Transverse colon (tissue), 4 donors: ENCODE results near the gene PPARGC1A. TPM values are rescaled to one million over a fixed set of nuclear protein-coding genes. Genes with fewer than 3 reads are reported as not detected.

Source experiments
- DNase-seq: peaks from one replicate; pipeline ENCODE4 v3.0.0-alpha.2; 2019
- H3K27ac ChIP-seq, 4 donors: fragments of 200-600 bp; sonication (generic); 2 replicates each; pipeline ENCODE4 v1.5.1; 2016 to 2018; ENCODE audit warnings: inconsistent platforms in 4 of 4
- H3K27me3 ChIP-seq: fragments of 200-600 bp; sonication (generic); 2 replicates; pipeline ENCODE4 v1.5.1; 2017; ENCODE audit warnings: inconsistent platforms
- H3K36me3 ChIP-seq, 4 donors: fragments of 200-600 bp; sonication (generic); 2 replicates each; pipeline ENCODE4 v1.5.1; 2017 to 2019; ENCODE audit warnings: inconsistent platforms in 4 of 4
- H3K4me1 ChIP-seq, 4 donors: fragments of 200-600 bp; sonication (generic); 2 replicates each; pipeline ENCODE4 v1.5.1; 2017 to 2020; ENCODE audit warnings: inconsistent platforms in 4 of 4
- H3K4me3 ChIP-seq, 4 donors: fragments of 200-600 bp; sonication (generic); 1 replicate in 1 of 4; 2 replicates in 3 of 4; pipeline versions ENCODE4 v1.5.1 to v1.6.1; 2017 to 2019; ENCODE audit warnings: inconsistent platforms in 4 of 4
- H3K9me3 ChIP-seq, 2 donors: fragments of 200-600 bp; sonication (generic); 2 replicates each; pipeline ENCODE4 v1.5.1; 2017 to 2019; ENCODE audit warnings: inconsistent platforms in 2 of 2
- EP300 ChIP-seq: sonication (generic); formaldehyde crosslinking; IDR thresholded peaks from one replicate; pipeline ENCODE4 v1.6.1; 2017; ENCODE audit warnings: antibody characterized with exemption, low read depth
- POLR2A ChIP-seq: fragments of 450-650 bp; IDR thresholded peaks from one replicate; pipeline ENCODE4 v1.6.1; 2016; ENCODE audit warnings: antibody characterized with exemption, mild to moderate bottlenecking, moderate library complexity
- POLR2AphosphoS5 ChIP-seq, 3 donors: sonication (generic); formaldehyde crosslinking; IDR thresholded peaks; one replicate each; pipeline ENCODE4 v1.6.1; 2016; ENCODE audit warnings: antibody characterized with exemption in 3 of 3
- WGBS, 2 donors: methylation state at CpG; one replicate each; pipeline ENCODE4 v1.1.5; 2018; ENCODE audit warnings: low coverage in 1 of 2; 5-methylcytosine and 5-hydroxymethylcytosine counted together
- in situ Hi-C, 4 donors: fragments of 200-750 bp; cut with MboI; loops; one replicate each; pipeline versions ENCODE4 v1.15.0 to v1.15.1; 2017; ENCODE audit warnings: low sequenced_read_pairs in 3 of 4, low pct_ligation_motif_present in 1 of 4, low pct_unique_long_range_greater_than_20kb in 1 of 4
- intact Hi-C: fragments of 100-400 bp; cut with DNase I; formaldehyde crosslinking; loops from one replicate; pipeline ENCODE4 v1.15.1; 2023; ENCODE audit warnings: low total_unique reads
- total RNA-seq, 4 donors: library from RNA; depleted of rRNA; stranded (reverse); fragments of >200 nt; gene quantifications; one replicate each; pipeline ENCODE4 v1.1.0, GENCODE V29; 2016
- TF ChIP-seq, protein P1 (sequence below), 5 experiments: fragments of 200-600 bp in 3 of 5; fragments of 450-650 bp in 2 of 5; sonication (generic) in 3 of 5; IDR thresholded peaks; 1 replicate in 2 of 5; 2 replicates in 3 of 5; pipeline ENCODE4 v1.5.1; 2016 to 2017; ENCODE audit warnings: antibody characterized with exemption in 5 of 5, inconsistent platforms in 3 of 5, mild to moderate bottlenecking in 2 of 5, moderate library complexity in 1 of 5

The PPARGC1A gene
- total RNA-seq, 4 donors from 2014 or later: 63.7 to 4,431 (median 108) TPM

DNA sequence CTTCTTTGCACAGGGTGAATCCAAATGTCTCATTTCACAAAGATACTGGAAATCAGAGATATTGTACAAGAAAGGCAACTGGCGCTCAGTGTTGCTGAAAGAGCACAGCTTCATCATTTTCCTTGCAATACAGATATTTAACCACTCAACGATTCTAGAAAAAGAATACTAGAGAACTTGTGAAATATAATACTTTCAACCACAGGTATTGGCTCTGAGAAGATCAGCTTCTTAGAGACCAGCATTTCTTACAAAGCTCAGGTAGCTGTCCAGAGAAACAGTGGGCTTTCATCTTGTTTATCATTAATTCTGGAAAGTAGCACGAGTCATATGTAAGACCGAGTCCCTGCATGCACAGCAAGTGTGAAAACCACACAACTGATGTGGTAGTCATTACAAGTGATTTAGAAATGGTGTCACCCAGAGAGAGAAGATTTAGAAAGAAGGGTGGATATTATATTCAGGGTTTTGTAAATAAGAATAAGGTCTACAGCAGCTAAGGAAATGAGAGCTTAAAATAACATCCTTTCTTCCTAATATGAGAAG lies 7.8 kb upstream of the PPARGC1A start:
- Histone ChIP-seq H3K9me3 (no peaks in the 10 kb centered on the region), H3K36me3 (no peaks in the 10 kb centered on the region), H3K4me3 (no peak overlapping the region), H3K27me3 (no peaks in the 10 kb centered on the region), H3K27ac (no peak overlapping the region), H3K4me1 (peaks cover 0 to 5% (median 2%) of the 10 kb centered on the region in 4 donors)
- no peak for DNase-seq
- intact Hi-C loops (no loop called here), in situ Hi-C loops (no loop called here)
- WGBS, 2 donors: 72 to 82% methylated on average over 4 of the region's 4 CpGs
- TF ChIP-seq POLR2AphosphoS5 (IDR thresholded peaks at IDR 0.05) (no peak), EP300 (no peak), POLR2A (no peak)
- TF ChIP-seq, protein P1, sequence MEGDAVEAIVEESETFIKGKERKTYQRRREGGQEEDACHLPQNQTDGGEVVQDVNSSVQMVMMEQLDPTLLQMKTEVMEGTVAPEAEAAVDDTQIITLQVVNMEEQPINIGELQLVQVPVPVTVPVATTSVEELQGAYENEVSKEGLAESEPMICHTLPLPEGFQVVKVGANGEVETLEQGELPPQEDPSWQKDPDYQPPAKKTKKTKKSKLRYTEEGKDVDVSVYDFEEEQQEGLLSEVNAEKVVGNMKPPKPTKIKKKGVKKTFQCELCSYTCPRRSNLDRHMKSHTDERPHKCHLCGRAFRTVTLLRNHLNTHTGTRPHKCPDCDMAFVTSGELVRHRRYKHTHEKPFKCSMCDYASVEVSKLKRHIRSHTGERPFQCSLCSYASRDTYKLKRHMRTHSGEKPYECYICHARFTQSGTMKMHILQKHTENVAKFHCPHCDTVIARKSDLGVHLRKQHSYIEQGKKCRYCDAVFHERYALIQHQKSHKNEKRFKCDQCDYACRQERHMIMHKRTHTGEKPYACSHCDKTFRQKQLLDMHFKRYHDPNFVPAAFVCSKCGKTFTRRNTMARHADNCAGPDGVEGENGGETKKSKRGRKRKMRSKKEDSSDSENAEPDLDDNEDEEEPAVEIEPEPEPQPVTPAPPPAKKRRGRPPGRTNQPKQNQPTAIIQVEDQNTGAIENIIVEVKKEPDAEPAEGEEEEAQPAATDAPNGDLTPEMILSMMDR (IDR thresholded peaks at IDR 0.05): no peak

DNA sequence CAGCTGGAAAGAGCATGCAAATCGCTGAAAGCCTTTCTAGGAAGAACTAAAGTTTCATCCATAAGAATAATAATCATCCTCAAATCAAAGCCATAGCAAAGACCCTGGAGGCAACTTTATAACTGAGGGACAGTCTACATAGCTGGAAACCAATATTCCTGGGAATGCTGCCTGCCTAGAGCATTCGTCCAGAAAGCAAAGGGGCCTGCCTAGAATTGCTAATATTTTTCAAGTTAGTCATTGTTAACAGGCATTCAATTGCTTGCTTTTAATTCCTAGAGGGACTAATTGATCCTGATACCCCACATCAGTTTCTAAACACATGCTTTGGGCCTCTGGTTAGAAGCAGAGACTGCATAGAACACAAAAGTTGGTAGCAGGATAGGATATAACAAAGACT lies 4.2 kb upstream of the PPARGC1A start:
- intact Hi-C loops: no loop called here
- DNase-seq: no peak
- H3K36me3 ChIP-seq: no peaks in the 10 kb centered on the region
- H3K27me3 ChIP-seq: no peaks in the 10 kb centered on the region
- no peak overlapping the region for H3K4me3 ChIP-seq
- peaks cover 0 to 19% (median 8%) of the 10 kb centered on the region in 4 donors for H3K4me1 ChIP-seq
- in situ Hi-C loops: no loop called here
- no peak for TF ChIP-seq EP300
- TF ChIP-seq, protein P1 (IDR thresholded peaks at IDR 0.05): no peak
- no peak for TF ChIP-seq POLR2AphosphoS5 (IDR thresholded peaks at IDR 0.05)
- TF ChIP-seq POLR2A: no peak
- 78 to 100% methylated on average over 1 to 2 of the region's 2 CpGs for WGBS, 2 donors
- no peaks in the 10 kb centered on the region for H3K9me3 ChIP-seq
- no peak overlapping the region for H3K27ac ChIP-seq

DNA sequence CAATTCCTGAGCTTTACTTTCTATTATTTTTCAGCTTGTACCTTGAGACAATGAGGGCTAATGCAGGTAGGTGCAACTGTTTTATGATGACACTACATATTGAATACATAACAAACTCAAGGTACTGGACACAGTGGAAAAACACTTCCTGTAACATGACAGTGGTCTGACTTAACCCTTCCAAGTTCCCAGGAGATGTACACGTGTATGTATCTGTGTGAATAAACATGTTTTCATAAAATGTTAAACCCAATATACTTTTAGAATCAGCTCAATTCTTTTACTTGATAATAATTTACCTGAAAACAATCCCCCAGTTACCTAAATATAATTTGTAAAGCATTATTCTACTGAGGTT lies 1.2 kb upstream of the PPARGC1A start:
- Histone ChIP-seq H3K4me3 (peak overlapping the region in 3 of 4 donors; percentile 48 to 60 (median 52)), H3K4me1 (peaks cover 0 to 34% (median 18%) of the 10 kb centered on the region in 4 donors), H3K27me3 (no peaks in the 10 kb centered on the region), H3K9me3 (no peaks in the 10 kb centered on the region), H3K36me3 (no peaks in the 10 kb centered on the region), H3K27ac (peak overlapping the region; percentile 82 to 90 (median 88))
- no peak for DNase-seq
- in situ Hi-C loops (no loop called here), intact Hi-C loops (no loop called here)
- WGBS, 2 donors: 10 to 14% methylated on average over 1 of the region's 1 CpG
- TF ChIP-seq EP300: no peak
- TF ChIP-seq, protein P1 (IDR thresholded peaks at IDR 0.05): no peak
- no peak for TF ChIP-seq POLR2AphosphoS5 (IDR thresholded peaks at IDR 0.05)
- no peak for TF ChIP-seq POLR2A

DNA sequence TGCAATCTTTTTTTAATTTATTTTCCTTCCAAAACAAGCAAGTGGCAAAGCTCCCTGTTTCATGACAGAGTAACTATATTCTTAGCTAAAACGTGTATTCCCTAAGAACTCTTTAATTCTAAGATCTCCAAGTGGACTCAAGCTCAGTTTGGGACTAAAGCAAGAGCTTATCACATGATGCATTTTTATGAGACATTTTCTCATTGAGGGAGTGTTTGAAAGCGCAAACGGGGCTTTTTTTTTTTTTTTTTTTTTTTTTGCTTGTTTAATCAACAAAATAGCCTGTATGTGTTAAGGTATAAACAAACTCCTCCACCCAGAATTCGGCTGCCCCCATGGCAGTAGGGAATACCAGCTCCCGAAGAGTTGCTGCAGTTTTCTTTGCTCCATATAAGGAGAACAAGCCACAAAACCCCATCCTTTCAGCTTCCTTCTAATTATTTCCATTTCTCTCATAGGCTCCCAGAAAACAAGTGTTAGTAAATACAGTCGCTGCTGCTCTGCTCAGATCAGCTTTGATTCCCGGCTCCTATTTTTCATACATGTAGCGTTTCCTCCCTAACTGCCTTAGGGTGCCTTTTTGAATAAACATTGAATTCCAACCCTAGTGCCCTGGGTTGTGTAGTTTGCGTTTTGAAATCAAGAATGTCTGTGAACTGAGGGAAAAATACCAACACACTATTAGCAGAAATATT lies 669 bp upstream of the PPARGC1A start:
- in situ Hi-C loops (no loop called here), intact Hi-C loops (no loop called here)
- TF ChIP-seq, protein P1 (IDR thresholded peaks at IDR 0.05): no peak
- TF ChIP-seq POLR2A: no peak
- TF ChIP-seq EP300: no peak
- no peak for TF ChIP-seq POLR2AphosphoS5 (IDR thresholded peaks at IDR 0.05)
- Histone ChIP-seq H3K4me1 (peaks cover 0 to 35% (median 18%) of the 10 kb centered on the region in 4 donors), H3K9me3 (no peaks in the 10 kb centered on the region), H3K36me3 (no peaks in the 10 kb centered on the region), H3K27me3 (no peaks in the 10 kb centered on the region), H3K4me3 (peak overlapping the region; percentile 39 to 60 (median 50)), H3K27ac (peak overlapping the region; percentile 82 to 90 (median 88))
- DNase-seq: no peak
- WGBS, 2 donors: 8 to 15% methylated on average over 8 to 9 of the region's 9 CpGs
